ENCODE results near the gene IFT88. TPM values are rescaled to one million over a fixed set of nuclear protein-coding genes. Genes with fewer than 3 reads are reported as not detected.

IFT88 gene
- total and polyA plus RNA-seq, 9 of the 15 experiments (the other 6 are each of a cell fraction or from before 2014, with no cell fraction given), result 8.3 to 13.5 (median 10.0) TPM

GRCh38 chr13:20689291-20689690 lies 122.3 kb downstream of the IFT88 start:
- WGBS (ENCODE audit: insufficient coverage, low coverage, missing lambda C conversion rate), result 81% methylated on average over 3 of the region's 3 CpGs
- Histone ChIP-seq H3K4me1 (replicated peaks in 1 of 2; ENCODE audit: control insufficient read depth in 2 of 2, insufficient read depth in 2 of 2, low read length in 2 of 2) (no peaks in the 10 kb centered on the region; a peak in 1 of 5 replicates), H3K36me3 (ENCODE audit: control insufficient read depth, insufficient read depth, low read length) (no peaks in the 10 kb centered on the region), H3K4me2 (ENCODE audit: insufficient read depth, low read length) (no peak overlapping the region), H3K4me3 (no peak overlapping the region), H3K9me1 (ENCODE audit: control insufficient read depth, insufficient read depth, low read length) (no peaks in the 10 kb centered on the region), H3K27ac (ENCODE audit: extremely low read depth, low read depth, low read length) (no peak overlapping the region), H3K9me3 (replicated peaks; ENCODE audit: control insufficient read depth, insufficient read depth, low read depth, low read length) (no peaks in the 10 kb centered on the region), H3K79me2 (ENCODE audit: control insufficient read depth, insufficient read depth, low read length) (no peaks in the 10 kb centered on the region), H2AFZ (ENCODE audit: low read depth, low read length) (no peak overlapping the region), H3K9ac (ENCODE audit: insufficient read depth in 1 of 2, low read depth in 2 of 2, low read length in 2 of 2) (no peak overlapping the region), H3K27me3 (ENCODE audit: control insufficient read depth in 2 of 2, insufficient read depth in 2 of 2, low read length in 2 of 2) (no peaks in the 10 kb centered on the region), H4K20me1 (replicated peaks; ENCODE audit: control insufficient read depth, insufficient read depth, low read length) (no peaks in the 10 kb centered on the region)
- intact Hi-C loops (cut with micrococcal nuclease) (no loop called here), in situ Hi-C loops (cut with MboI) (no loop called here)
- ChIA-PET POLR2A (interaction anchor here (0.7 kb wide), 1 partner anchor 261 kb away, joined by 4 read pairs; no protein-coding TSS in a partner anchor), CTCF (ENCODE audit: low intra/inter-chr PET ratio) (no interaction called here)
- BruUV-seq (replicated peaks), result no TSS peak
- DNase-seq (ENCODE audit: extremely low read depth in 1 of 4, low spot score in 3 of 4) (no peak), ATAC-seq (no peak), FAIRE-seq (no peak)
- no peak for TF ChIP-seq ZBTB5 (IDR thresholded peaks at IDR 0.05)
- TF ChIP-seq ETV5 (CRISPR knock-in tag; IDR thresholded peaks at IDR 0.05; ENCODE audit: low read depth), result no peak
- no peak for TF ChIP-seq NFRKB (IDR thresholded peaks at IDR 0.05; ENCODE audit: low read depth)
- no peak for TF ChIP-seq E2F6 (IDR thresholded peaks at IDR 0.05; ENCODE audit: borderline replicate concordance in 1 of 2, extremely low read depth in 1 of 2, insufficient read depth in 1 of 2, insufficient read length in 1 of 2, low read depth in 1 of 2, low read length in 1 of 2, poor library complexity in 1 of 2, severe bottlenecking in 1 of 2)
- no peak for TF ChIP-seq SRSF7 (optimal IDR thresholded peaks at IDR 0.05; ENCODE audit: low read depth, low read length)
- no peak for TF ChIP-seq ZNF184 (CRISPR knock-in tag; IDR thresholded peaks at IDR 0.05)
- TF ChIP-seq SIN3A (IDR thresholded peaks at IDR 0.05; ENCODE audit: borderline replicate concordance in 2 of 2, control insufficient read depth in 1 of 2, low read depth in 2 of 2, low read length in 2 of 2), result no peak
- TF ChIP-seq HLTF (IDR thresholded peaks at IDR 0.05), result no peak
- TF ChIP-seq JUN (IDR thresholded peaks at IDR 0.05; ENCODE audit: borderline replicate concordance, low read depth, low read length), result no peak
- TF ChIP-seq JUN (CRISPR knock-in tag; IDR thresholded peaks at IDR 0.05; ENCODE audit: borderline replicate concordance), result no peak
- no peak for TF ChIP-seq ZNF668 (CRISPR knock-in tag; IDR thresholded peaks at IDR 0.05)
- TF ChIP-seq HOXB6 (CRISPR knock-in tag; IDR thresholded peaks at IDR 0.05; ENCODE audit: borderline replicate concordance), result no peak
- no peak for TF ChIP-seq ZBTB43 (CRISPR knock-in tag; IDR thresholded peaks at IDR 0.05)
- no peak for TF ChIP-seq ZNF583 (CRISPR knock-in tag; IDR thresholded peaks at IDR 0.05)

Data from K562 (cell line).